HEK293 (cell line): Measurements from ENCODE around the gene SLC26A11.

Experiments used
- AEBP2 ChIP-seq: fragments of 450-650 bp; formaldehyde crosslinking; IDR thresholded peaks from 2 replicates; pipeline ENCODE4 v1.5.1; 2016; ENCODE audit warnings: missing biosample characterization, missing genetic modification characterization, borderline replicate concordance
- BCL6B ChIP-seq: fragments of 450-650 bp; formaldehyde crosslinking; IDR thresholded peaks from 2 replicates; pipeline ENCODE4 v1.5.1; 2017; ENCODE audit warnings: missing biosample characterization, missing genetic modification characterization
- GLIS2 ChIP-seq: fragments of 450-650 bp; formaldehyde crosslinking; IDR thresholded peaks from 2 replicates; pipeline ENCODE4 v1.5.1; 2016; ENCODE audit warnings: missing biosample characterization, missing genetic modification characterization
- IKZF3 ChIP-seq: fragments of 450-650 bp; IDR thresholded peaks from 2 replicates; pipeline ENCODE4 v1.5.0; 2018; ENCODE audit warnings: missing biosample characterization, mild to moderate bottlenecking, missing genetic modification characterization, moderate library complexity
- KLF10 ChIP-seq: fragments of 450-650 bp; IDR thresholded peaks from 2 replicates; pipeline ENCODE4 v1.5.1; 2018; ENCODE audit warnings: missing biosample characterization, mild to moderate bottlenecking, missing genetic modification characterization
- KLF17 ChIP-seq: fragments of 450-650 bp; formaldehyde crosslinking; IDR thresholded peaks from 2 replicates; pipeline ENCODE4 v1.5.1; 2016; ENCODE audit warnings: missing biosample characterization, missing genetic modification characterization
- PBX3 ChIP-seq: sonication (generic); formaldehyde crosslinking; IDR thresholded peaks from 2 replicates; pipeline ENCODE4 v1.8.1; 2022; ENCODE audit warnings: mild to moderate bottlenecking, moderate library complexity, missing genetic modification reagents
- PRDM1 ChIP-seq: fragments of 450-650 bp; formaldehyde crosslinking; IDR thresholded peaks from 2 replicates; pipeline ENCODE4; 2016; ENCODE audit warnings: missing biosample characterization, missing genetic modification characterization
- SALL2 ChIP-seq: fragments of 450-650 bp; formaldehyde crosslinking; IDR thresholded peaks from 2 replicates; pipeline ENCODE4 v1.5.0; 2017; ENCODE audit warnings: missing biosample characterization, mild to moderate bottlenecking, missing genetic modification characterization, borderline replicate concordance
- SCRT1 ChIP-seq: fragments of 450-650 bp; formaldehyde crosslinking; IDR thresholded peaks from 2 replicates; pipeline ENCODE4 v1.5.1; 2016; ENCODE audit warnings: missing biosample characterization, missing genetic modification characterization, borderline replicate concordance
- SP2 ChIP-seq: fragments of 450-650 bp; formaldehyde crosslinking; IDR thresholded peaks from 2 replicates; pipeline ENCODE4 v1.5.1; 2016; ENCODE audit warnings: missing biosample characterization, missing genetic modification characterization
- YY1 ChIP-seq: fragments of 450-650 bp; formaldehyde crosslinking; IDR thresholded peaks from 2 replicates; pipeline ENCODE4 v1.5.1; 2018; ENCODE audit warnings: missing biosample characterization, missing genetic modification characterization
- ZBTB44 ChIP-seq: fragments of 450-650 bp; IDR thresholded peaks from 2 replicates; pipeline ENCODE4 v1.5.1; 2018; ENCODE audit warnings: missing biosample characterization, mild to moderate bottlenecking, missing genetic modification characterization
- ZBTB48 ChIP-seq: fragments of 450-650 bp; formaldehyde crosslinking; IDR thresholded peaks from 2 replicates; pipeline ENCODE4 v1.5.1; 2016; ENCODE audit warnings: missing biosample characterization, missing genetic modification characterization
- ZFP37 ChIP-seq: fragments of 450-650 bp; formaldehyde crosslinking; IDR thresholded peaks from 2 replicates; pipeline ENCODE4 v1.5.1; 2016; ENCODE audit warnings: missing biosample characterization, missing genetic modification characterization
- ZNF112 ChIP-seq: fragments of 450-650 bp; formaldehyde crosslinking; IDR thresholded peaks from 2 replicates; pipeline ENCODE4 v1.5.0; 2017; ENCODE audit warnings: missing biosample characterization, missing genetic modification characterization
- ZNF174 ChIP-seq: fragments of 450-650 bp; formaldehyde crosslinking; IDR thresholded peaks from 2 replicates; pipeline ENCODE4 v1.5.0; 2017; ENCODE audit warnings: missing biosample characterization, mild to moderate bottlenecking, missing genetic modification characterization
- ZNF2 ChIP-seq: fragments of 450-650 bp; formaldehyde crosslinking; IDR thresholded peaks from 2 replicates; pipeline ENCODE4 v1.5.1; 2016; ENCODE audit warnings: missing biosample characterization, missing genetic modification characterization
- ZNF248 ChIP-seq: fragments of 450-650 bp; formaldehyde crosslinking; IDR thresholded peaks from 2 replicates; pipeline ENCODE4 v1.5.1; 2017; ENCODE audit warnings: missing biosample characterization, missing genetic modification characterization
- ZNF266 ChIP-seq: fragments of 450-650 bp; formaldehyde crosslinking; IDR thresholded peaks from 2 replicates; pipeline ENCODE4 v1.5.1; 2016; ENCODE audit warnings: missing biosample characterization, missing genetic modification characterization, low read depth
- ZNF280D ChIP-seq: fragments of 450-650 bp; formaldehyde crosslinking; IDR thresholded peaks from 2 replicates; pipeline ENCODE4 v1.5.1; 2016; ENCODE audit warnings: missing biosample characterization, missing genetic modification characterization
- ZNF366 ChIP-seq: fragments of 450-650 bp; formaldehyde crosslinking; conservative IDR thresholded peaks from 2 replicates; pipeline ENCODE4 v1.5.1; 2016; ENCODE audit warnings: missing biosample characterization, missing genetic modification characterization
- ZNF391 ChIP-seq: fragments of 450-650 bp; formaldehyde crosslinking; IDR thresholded peaks from 2 replicates; pipeline ENCODE4 v1.5.1; 2016; ENCODE audit warnings: low read depth, missing biosample characterization, missing genetic modification characterization, borderline replicate concordance
- ZNF544 ChIP-seq: fragments of 450-650 bp; formaldehyde crosslinking; IDR thresholded peaks from 2 replicates; pipeline ENCODE4 v1.5.0; 2017; ENCODE audit warnings: missing biosample characterization, missing genetic modification characterization
- ZNF626 ChIP-seq: fragments of 450-650 bp; sonication (Bioruptor Pico); formaldehyde crosslinking; IDR thresholded peaks from 2 replicates; pipeline ENCODE4 v1.5.1; 2018; ENCODE audit warnings: missing biosample characterization, missing genetic modification characterization, inconsistent platforms
- ZNF639 ChIP-seq: fragments of 450-650 bp; formaldehyde crosslinking; IDR thresholded peaks from 2 replicates; pipeline ENCODE4 v1.5.1; 2016; ENCODE audit warnings: missing biosample characterization, missing genetic modification characterization
- ZNF654 ChIP-seq: fragments of 450-650 bp; formaldehyde crosslinking; IDR thresholded peaks from 2 replicates; pipeline ENCODE4 v1.5.1; 2016; ENCODE audit warnings: low read depth, missing biosample characterization, missing genetic modification characterization
- ZNF660 ChIP-seq: fragments of 450-650 bp; IDR thresholded peaks from 2 replicates; pipeline ENCODE4 v1.5.1; 2018; ENCODE audit warnings: missing biosample characterization, mild to moderate bottlenecking, missing genetic modification characterization
- ZNF792 ChIP-seq: fragments of 450-650 bp; formaldehyde crosslinking; IDR thresholded peaks from 2 replicates; pipeline ENCODE4 v1.5.1; 2016; ENCODE audit warnings: missing biosample characterization, missing genetic modification characterization

Gene SLC26A11

GRCh38 chr17:80219013-80219762 is 1.0 kb upstream of the SLC26A11 start (continued):
- no peak for TF ChIP-seq ZNF626
- TF ChIP-seq ZFP37 = no peak
- TF ChIP-seq ZNF174 = no peak
- TF ChIP-seq ZNF112 (tag by site-specific recombination) = no peak
- no peak; the same call in 1 of the 2 replicates for TF ChIP-seq BCL6B (tag by site-specific recombination)
- no peak for TF ChIP-seq YY1 (tag by site-specific recombination)
- TF ChIP-seq ZNF792 (tag by site-specific recombination) = no peak
- no peak for TF ChIP-seq ZNF2
- no peak for TF ChIP-seq ZNF280D
- no peak for TF ChIP-seq ZNF266
- TF ChIP-seq GLIS2 (tag by site-specific recombination) = peak; percentile 49; the same call in 1 of the 2 replicates
- TF ChIP-seq ZNF544 (tag by site-specific recombination) = no peak
- peak; percentile 35 for TF ChIP-seq SP2 (tag by site-specific recombination)
- no peak for TF ChIP-seq AEBP2 (tag by site-specific recombination)
- TF ChIP-seq ZNF654 (tag by site-specific recombination) = no peak
- TF ChIP-seq ZNF391 = no peak
- TF ChIP-seq ZNF248 (tag by site-specific recombination) = no peak
- TF ChIP-seq IKZF3 (tag by site-specific recombination) = peak; percentile 13; the same call in 1 of the 2 replicates
- peak; percentile 80; the same call in 1 of the 2 replicates for TF ChIP-seq ZBTB44 (tag by site-specific recombination)
- peak; percentile 99 for TF ChIP-seq ZNF660 (tag by site-specific recombination)
- no peak for TF ChIP-seq ZBTB48 (tag by site-specific recombination)
- TF ChIP-seq ZNF639 (tag by site-specific recombination) = no peak
- no peak for TF ChIP-seq SALL2
- TF ChIP-seq PRDM1 (tag by site-specific recombination) = peak; percentile 69; the same call in 1 of the 2 replicates
- peak; percentile 70; the same call in 1 of the 2 replicates for TF ChIP-seq KLF10 (tag by site-specific recombination)
- peak; percentile 77; the same call in 1 of the 2 replicates for TF ChIP-seq SCRT1 (tag by site-specific recombination)
- no peak for TF ChIP-seq PBX3 (CRISPR knock-in tag)
- peak; percentile 50; the same call in 1 of the 2 replicates for TF ChIP-seq KLF17 (tag by site-specific recombination)
- peak; percentile 63 for TF ChIP-seq ZNF366 (tag by site-specific recombination)
